Epithelial cell of esophagus (primary cell): ENCODE measurements around the gene TNRC6B.
A peak's percentile ranks its signal among the peaks of the same experiment; 100 is the strongest.
"Not testable (repeated sequence)": the region's sequence is repeated elsewhere in the genome, so short reads cannot be mapped to it uniquely, and the experiment has no call there.

ENCODE experiments used
- DNase-seq: peaks from one replicate; pipeline ENCODE4 v3.0.0; 2010; ENCODE audit warnings: low read depth
- H3K4me3 ChIP-seq: 2 replicates; pipeline ENCODE4 v1.5.1; 2011; ENCODE audit warnings: mild to moderate bottlenecking, low read length, control low read depth
- CTCF ChIP-seq: IDR thresholded peaks from 2 replicates; pipeline ENCODE4 v1.5.1; 2011; ENCODE audit warnings: low read depth, mild to moderate bottlenecking, low read length, control low read depth, inconsistent platforms; ENCODE audit not compliant: insufficient read depth; ENCODE audit errors: missing control alignments

Gene TNRC6B

GRCh38 chr22:40183029-40183581, 5.4 kb downstream of the TNRC6B start:
- no peak overlapping the region for H3K4me3 ChIP-seq
- TF ChIP-seq CTCF, result no peak
- DNase-seq, result peak; percentile 53

- H3K4me3 ChIP-seq, DNase-seq: not testable (repeated sequence)
Measured at GRCh38 chr22:40183603-40184002, 5.9 kb downstream of the TNRC6B start.

- DNase-seq, result no peak
- no peak for TF ChIP-seq CTCF
- no peak overlapping the region for H3K4me3 ChIP-seq
Measured at GRCh38 chr22:40187389-40187788, 9.7 kb downstream of the TNRC6B start.

GRCh38 chr22:40189997-40190396, 12.3 kb downstream of the TNRC6B start:
- no peak overlapping the region for H3K4me3 ChIP-seq
- no peak for TF ChIP-seq CTCF
- DNase-seq, result no peak

- no peak for TF ChIP-seq CTCF
- no peak overlapping the region for H3K4me3 ChIP-seq
- no peak for DNase-seq
Measured at GRCh38 chr22:40190501-40190900, 12.8 kb downstream of the TNRC6B start.

- TF ChIP-seq CTCF, result peak; percentile 39
- DNase-seq, result peak; percentile 57
- no peak overlapping the region for H3K4me3 ChIP-seq
Measured at GRCh38 chr22:40193429-40194421, 16.0 kb downstream of the TNRC6B start.

GRCh38 chr22:40194656-40195055, 16.9 kb downstream of the TNRC6B start:
- DNase-seq, result no peak
- TF ChIP-seq CTCF, result no peak
- no peak overlapping the region for H3K4me3 ChIP-seq
